ENCODE data around the gene PAPPA2.
"Not testable (repeated sequence)": the region's sequence is repeated elsewhere in the genome, so short reads cannot be mapped to it uniquely, and the experiment has no call there.

Gene PAPPA2

DNA sequence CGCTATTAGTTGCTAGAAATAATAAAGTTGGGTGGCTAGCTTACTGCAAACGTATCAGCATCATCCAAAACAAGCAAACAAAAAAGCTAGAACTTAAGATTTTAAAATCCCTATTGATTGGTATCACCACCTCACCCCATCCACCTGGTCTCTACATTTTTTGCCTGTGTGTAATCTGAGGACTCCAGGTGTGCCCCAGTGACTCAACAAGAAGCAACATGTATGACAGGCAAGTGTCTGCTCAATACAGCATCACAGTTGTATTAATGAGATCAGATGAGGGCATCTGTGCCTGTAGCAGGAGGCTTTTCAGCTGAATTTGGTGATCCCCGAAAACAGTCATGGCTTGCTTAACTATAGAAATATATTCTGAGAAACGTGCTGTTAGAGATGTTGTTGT, 14.6 kb upstream of the PAPPA2 start:
- TF ChIP-seq, protein P1, sequence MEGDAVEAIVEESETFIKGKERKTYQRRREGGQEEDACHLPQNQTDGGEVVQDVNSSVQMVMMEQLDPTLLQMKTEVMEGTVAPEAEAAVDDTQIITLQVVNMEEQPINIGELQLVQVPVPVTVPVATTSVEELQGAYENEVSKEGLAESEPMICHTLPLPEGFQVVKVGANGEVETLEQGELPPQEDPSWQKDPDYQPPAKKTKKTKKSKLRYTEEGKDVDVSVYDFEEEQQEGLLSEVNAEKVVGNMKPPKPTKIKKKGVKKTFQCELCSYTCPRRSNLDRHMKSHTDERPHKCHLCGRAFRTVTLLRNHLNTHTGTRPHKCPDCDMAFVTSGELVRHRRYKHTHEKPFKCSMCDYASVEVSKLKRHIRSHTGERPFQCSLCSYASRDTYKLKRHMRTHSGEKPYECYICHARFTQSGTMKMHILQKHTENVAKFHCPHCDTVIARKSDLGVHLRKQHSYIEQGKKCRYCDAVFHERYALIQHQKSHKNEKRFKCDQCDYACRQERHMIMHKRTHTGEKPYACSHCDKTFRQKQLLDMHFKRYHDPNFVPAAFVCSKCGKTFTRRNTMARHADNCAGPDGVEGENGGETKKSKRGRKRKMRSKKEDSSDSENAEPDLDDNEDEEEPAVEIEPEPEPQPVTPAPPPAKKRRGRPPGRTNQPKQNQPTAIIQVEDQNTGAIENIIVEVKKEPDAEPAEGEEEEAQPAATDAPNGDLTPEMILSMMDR (conservative IDR thresholded peaks at IDR 0.05), result no peak
- no peak for TF ChIP-seq ZFX (IDR thresholded peaks at IDR 0.05)
- H3K27ac ChIP-seq, result no peak overlapping the region

DNA sequence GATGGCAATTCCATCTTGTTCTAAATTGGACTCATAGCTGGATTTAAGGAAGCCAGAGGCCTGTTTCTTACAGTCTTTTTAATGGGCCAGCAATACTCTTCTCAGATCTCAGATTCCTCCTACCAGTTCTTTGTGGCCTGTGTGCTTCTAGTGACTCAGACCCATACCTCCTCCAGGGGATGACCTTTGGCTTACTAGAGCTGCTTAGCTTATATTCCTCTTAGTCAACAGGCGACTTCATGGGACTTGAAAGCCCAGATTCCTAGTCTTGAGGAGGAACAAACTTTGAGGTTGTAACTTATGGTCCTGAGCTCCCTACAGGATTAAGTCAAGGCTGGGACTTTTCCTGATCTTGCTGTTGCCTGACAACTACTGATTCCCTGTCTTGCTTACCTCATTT, 12.4 kb upstream of the PAPPA2 start:
- no peak overlapping the region for H3K27ac ChIP-seq
- TF ChIP-seq, protein P1 (conservative IDR thresholded peaks at IDR 0.05), result no peak
- TF ChIP-seq ZFX (IDR thresholded peaks at IDR 0.05), result no peak

DNA sequence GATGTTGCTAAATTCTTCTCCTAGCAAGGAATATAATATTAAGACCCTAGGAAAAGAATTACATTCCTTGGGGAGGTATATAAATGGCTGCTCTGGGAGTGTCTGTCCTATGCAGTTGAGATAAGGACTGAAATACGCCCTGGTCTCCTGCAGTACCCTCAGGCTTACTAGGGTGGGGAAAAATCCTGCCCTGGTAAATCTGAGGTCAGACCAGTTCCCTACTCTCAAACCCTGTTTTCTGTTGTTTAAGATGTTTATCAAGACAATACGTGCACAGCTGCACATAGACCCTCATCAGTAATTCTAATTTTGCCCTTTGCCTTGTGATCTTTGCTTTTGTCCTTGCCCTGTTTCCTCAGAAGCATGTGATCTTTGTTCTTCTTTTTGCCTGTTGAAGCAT, 11.2 kb upstream of the PAPPA2 start:
- H3K27ac ChIP-seq, result not testable (repeated sequence)

DNA sequence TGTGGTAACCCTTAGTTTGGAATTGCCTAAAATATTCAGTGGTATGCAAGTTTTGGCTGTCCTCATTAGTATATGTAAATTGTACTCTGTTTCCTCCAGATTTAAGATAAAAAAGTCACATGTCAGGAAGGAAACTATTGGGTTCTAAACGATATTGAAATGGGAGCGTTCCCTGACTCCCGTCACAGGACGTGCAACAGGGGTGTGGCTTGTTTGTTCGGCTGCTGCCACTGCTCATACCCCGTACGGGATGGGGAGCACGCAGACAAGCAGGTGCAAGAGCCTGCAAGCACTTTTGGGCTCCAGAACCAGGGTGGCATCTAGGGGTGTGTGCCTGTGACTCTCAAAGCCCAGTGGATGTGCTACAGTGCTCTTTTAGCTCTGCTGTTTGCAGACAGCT, 6.2 kb upstream of the PAPPA2 start:
- H3K27ac ChIP-seq, result no peak overlapping the region
- TF ChIP-seq, protein P1 (conservative IDR thresholded peaks at IDR 0.05), result no peak
- no peak for TF ChIP-seq ZFX (IDR thresholded peaks at IDR 0.05)

DNA sequence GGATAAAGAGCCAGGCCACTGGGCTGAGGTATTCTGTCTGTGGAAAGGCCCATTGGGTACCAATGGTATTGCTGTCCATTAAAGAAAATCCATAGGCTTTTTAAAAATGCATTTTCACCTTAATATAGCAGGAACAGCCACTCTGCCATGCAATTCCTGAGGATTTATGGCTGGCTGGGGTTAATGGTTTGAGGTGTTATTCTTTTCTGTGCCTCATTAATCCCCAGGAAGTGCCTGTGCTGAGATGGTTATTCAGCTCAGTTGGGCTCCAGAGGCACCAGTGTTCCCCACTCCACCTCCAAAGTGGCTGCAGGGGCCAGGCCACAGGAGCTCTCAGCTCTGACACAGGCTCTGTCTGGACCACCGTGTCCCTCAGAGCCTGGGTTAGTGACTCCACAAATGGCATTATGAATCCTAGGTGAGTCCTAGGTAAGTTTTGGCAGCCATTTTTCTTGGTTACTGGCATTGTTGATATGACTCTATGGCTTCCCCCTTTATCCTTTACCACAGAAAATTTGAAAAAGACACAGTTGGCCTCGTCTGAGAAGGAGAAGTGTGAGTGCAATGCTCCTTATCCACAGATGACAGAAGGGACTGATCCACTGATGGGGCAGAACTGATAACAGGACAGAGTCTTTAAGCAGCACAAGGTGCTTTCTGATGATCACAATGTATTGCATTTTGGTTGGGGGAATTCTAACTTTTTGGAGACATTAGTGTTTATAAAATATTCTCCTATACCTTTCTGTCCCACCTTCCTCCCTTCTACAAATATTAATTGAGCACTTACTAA, 2.2 kb upstream of the PAPPA2 start:
- no peak overlapping the region for H3K27ac ChIP-seq
- TF ChIP-seq, protein P1 (conservative IDR thresholded peaks at IDR 0.05), result no peak
- TF ChIP-seq ZFX (IDR thresholded peaks at IDR 0.05), result no peak

DNA sequence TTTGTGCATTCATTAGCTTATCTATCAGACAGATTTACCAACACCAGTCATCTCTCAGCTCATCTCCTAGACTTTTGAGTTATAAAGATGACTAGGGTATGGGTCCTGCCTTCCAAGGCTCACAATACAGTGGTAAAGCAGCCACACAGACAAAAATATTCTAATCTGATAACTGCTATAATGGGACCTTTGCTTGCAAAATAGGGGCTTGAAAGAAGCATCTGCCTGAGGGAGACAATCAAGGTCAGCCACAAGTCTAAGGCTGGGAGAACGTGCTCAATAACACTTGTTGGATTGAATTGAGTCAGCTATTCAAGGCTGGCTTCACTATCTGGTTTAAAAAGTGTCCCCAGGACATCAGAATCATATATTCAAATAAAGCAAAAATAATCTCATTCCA, 1.4 kb upstream of the PAPPA2 start:
- no peak overlapping the region for H3K27ac ChIP-seq
- TF ChIP-seq, protein P1 (conservative IDR thresholded peaks at IDR 0.05), result no peak
- no peak for TF ChIP-seq ZFX (IDR thresholded peaks at IDR 0.05)

DNA sequence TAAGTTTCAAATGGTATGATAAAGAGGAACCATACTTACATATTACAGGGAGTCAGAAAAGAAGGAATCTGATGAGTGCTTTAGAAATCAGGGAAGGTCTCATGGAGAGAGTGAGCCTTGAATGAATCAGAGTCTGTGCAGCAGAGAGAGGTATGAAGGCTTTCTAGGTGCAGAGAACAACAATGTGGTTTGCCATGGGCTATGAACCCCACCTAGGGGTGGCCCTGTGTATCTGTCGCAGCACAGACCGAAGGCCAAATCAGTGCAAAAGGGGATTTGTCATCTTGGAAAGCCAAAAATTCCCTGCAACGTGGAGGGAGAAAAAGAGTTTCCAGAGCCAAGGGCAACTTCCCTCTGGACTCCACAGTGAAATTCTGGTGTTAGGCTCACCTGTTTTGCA, 3.5 kb downstream of the PAPPA2 start:
- TF ChIP-seq, protein P1 (conservative IDR thresholded peaks at IDR 0.05), result peak; percentile 58
- TF ChIP-seq ZFX (IDR thresholded peaks at IDR 0.05), result no peak
- H3K27ac ChIP-seq, result no peak overlapping the region

DNA sequence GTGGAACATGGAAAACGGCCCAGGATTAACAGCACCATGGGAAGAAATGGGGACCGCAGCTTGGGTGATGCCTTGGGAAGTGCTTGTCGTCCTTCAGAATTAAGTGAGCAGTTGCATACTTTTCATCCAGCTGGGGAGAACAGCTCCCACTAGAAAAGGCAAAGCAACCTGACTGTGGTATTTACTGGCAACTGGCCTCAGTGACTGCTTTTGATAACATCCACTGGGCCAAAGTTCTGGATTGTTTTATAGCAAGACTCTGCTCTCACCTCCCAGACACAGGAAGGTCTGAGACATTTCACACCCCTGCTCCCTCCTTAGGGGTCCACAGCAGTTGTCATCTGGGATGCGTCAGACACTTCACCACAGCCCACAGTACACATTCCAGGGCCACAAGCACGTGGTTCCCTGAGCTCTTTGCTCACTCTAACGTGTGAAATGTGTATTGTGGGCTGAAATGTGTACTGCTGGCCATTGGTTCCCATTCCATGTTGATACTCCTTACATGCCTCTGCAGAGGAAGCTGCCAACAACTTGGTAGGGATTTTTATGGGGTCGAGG, 6.6 kb downstream of the PAPPA2 start:
- TF ChIP-seq, protein P1 (conservative IDR thresholded peaks at IDR 0.05), result no peak
- no peak for TF ChIP-seq ZFX (IDR thresholded peaks at IDR 0.05)
- no peak overlapping the region for H3K27ac ChIP-seq
